HG02870 (cell line): ENCODE measurements around the gene CEBPE.
"Not testable (repeated sequence)": the region's sequence is repeated elsewhere in the genome, so short reads cannot be mapped to it uniquely, and the experiment has no call there.

Experiments
- ATAC-seq: cut with Tn5 transposase; IDR thresholded peaks from one replicate; pipeline ENCODE4 v1.9.1; 2021; ENCODE audit warnings: mild to moderate bottlenecking, moderate library complexity; ENCODE audit not compliant: unreplicated experiment

The CEBPE gene

GRCh38 chr14:23123419-23123818 is 4.4 kb upstream of the CEBPE start:
- no peak for ATAC-seq

- no peak for ATAC-seq
Measured at GRCh38 chr14:23122086-23122485, 3.0 kb upstream of the CEBPE start.

GRCh38 chr14:23121361-23121771 is 2.3 kb upstream of the CEBPE start:
- no peak for ATAC-seq

GRCh38 chr14:23120541-23121251 is 1.6 kb upstream of the CEBPE start:
- ATAC-seq, result peak; percentile 69

GRCh38 chr14:23119363-23120327 is 590 bp upstream of the CEBPE start:
- ATAC-seq, result no peak

- ATAC-seq, result no peak
Measured at GRCh38 chr14:23117371-23118020, 1.6 kb downstream of the CEBPE start.

- no peak for ATAC-seq
Measured at GRCh38 chr14:23115918-23116317, 3.1 kb downstream of the CEBPE start.

GRCh38 chr14:23115039-23115731 is 3.9 kb downstream of the CEBPE start:
- no peak for ATAC-seq

- ATAC-seq, result no peak
Measured at GRCh38 chr14:23114669-23115038, 4.4 kb downstream of the CEBPE start.

GRCh38 chr14:23114120-23114458 is 5.0 kb downstream of the CEBPE start:
- no peak for ATAC-seq

- ATAC-seq, result no peak
Measured at GRCh38 chr14:23113431-23114119, 5.5 kb downstream of the CEBPE start.

- ATAC-seq, result no peak
Measured at GRCh38 chr14:23112359-23113178, 6.5 kb downstream of the CEBPE start.

- ATAC-seq, result no peak
Measured at GRCh38 chr14:23110579-23111365, 8.3 kb downstream of the CEBPE start.

GRCh38 chr14:23109769-23110168 is 9.3 kb downstream of the CEBPE start:
- no peak for ATAC-seq

- not testable (repeated sequence) for ATAC-seq
Measured at GRCh38 chr14:23108169-23108568, 10.9 kb downstream of the CEBPE start.

- not testable (repeated sequence) for ATAC-seq
Measured at GRCh38 chr14:23107620-23108019, 11.4 kb downstream of the CEBPE start.

GRCh38 chr14:23106747-23107045 is 12.4 kb downstream of the CEBPE start:
- ATAC-seq, result no peak

- no peak for ATAC-seq
Measured at GRCh38 chr14:23105348-23105824, 13.7 kb downstream of the CEBPE start.
